ENCODE data around the gene RELL2. TPM values are rescaled to one million over a fixed set of nuclear protein-coding genes. Genes with fewer than 3 reads are reported as not detected.
"Not testable (repeated sequence)": the region's sequence is repeated elsewhere in the genome, so short reads cannot be mapped to it uniquely, and the experiment has no call there.

RELL2 gene
- total RNA-seq, 1 donor from 2014 or later, result 5.6 TPM

DNA sequence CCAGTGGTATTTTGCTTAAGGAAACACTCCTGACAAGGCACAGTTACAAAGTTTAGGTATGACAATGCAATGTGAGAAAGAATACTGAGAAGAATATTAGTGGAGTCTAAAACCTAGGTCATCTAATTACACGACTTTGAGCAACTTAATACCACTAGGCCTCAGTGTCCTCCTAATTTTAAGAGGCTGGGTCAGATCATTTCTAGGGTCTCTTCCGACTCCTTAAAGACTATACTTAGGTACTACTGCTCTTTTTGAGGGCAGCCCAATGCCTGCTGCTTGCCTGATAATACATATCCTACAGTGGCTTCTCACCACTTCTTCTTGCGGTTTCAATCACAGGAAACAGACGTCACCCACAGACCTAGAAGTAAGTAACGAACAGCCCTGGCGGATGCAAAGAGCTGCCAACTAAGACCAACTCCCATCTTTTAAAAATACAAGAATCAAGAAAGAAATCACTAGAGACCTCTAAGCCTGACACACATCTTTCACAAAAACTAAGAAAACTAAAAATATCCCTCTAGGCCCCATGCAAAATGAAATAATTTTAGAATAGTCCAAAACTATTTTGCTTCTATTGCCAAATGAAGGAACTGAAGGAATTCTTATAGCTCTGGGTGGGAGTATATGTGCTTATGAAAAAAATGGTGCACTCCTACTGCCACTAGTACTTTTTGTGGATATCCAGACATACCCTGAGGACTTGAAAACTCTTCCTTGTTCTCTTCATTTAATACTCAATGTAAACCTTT, 31.1 kb upstream of the RELL2 start:
- H3K4me3 ChIP-seq, result no peak overlapping the region
- DNase-seq (ENCODE audit: extremely low spot score in 2 of 2), result no peak
- H3K9me3 ChIP-seq, result no peaks in the 10 kb centered on the region
- no peaks in the 10 kb centered on the region for H3K36me3 ChIP-seq
- H3K27me3 ChIP-seq, result no peaks in the 10 kb centered on the region
- intact Hi-C loops (cut with DNase I), result no loop called here
- peak overlapping the region; percentile 62 for H3K27ac ChIP-seq
- H3K4me1 ChIP-seq, result peaks cover 47% of the 10 kb centered on the region
- TF ChIP-seq POLR2AphosphoS5 (IDR thresholded peaks at IDR 0.05; ENCODE audit: insufficient read depth in 1 of 2, low read depth in 1 of 2) (no peak), POLR2A (IDR thresholded peaks at IDR 0.05) (no peak)

DNA sequence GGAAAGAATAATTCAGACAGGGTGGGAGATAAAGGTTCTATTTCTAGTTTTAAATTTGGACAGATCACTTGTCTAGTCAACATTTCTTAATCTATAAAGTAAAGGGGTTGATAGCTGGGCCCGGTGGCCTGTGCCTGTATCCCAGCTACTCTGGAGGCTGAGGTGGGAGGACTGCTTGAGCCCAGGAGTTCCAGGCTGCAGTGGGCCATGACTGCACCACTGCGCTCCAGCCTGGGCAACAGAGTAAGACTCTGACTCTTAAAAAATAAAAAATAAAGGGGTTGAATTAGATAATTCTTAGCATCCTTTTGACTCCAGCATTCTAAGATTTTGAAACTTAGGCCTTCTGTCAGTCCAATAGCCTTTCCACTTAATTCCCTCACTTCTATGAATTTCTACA, 28.8 kb upstream of the RELL2 start:
- Histone ChIP-seq H3K4me3 (no peak overlapping the region), H3K27me3 (no peaks in the 10 kb centered on the region), H3K36me3 (no peaks in the 10 kb centered on the region), H3K27ac (no peak overlapping the region), H3K9me3 (no peaks in the 10 kb centered on the region), H3K4me1 (peaks cover 37% of the 10 kb centered on the region)
- DNase-seq (ENCODE audit: extremely low spot score in 2 of 2), result no peak
- intact Hi-C loops (cut with DNase I), result no loop called here
- TF ChIP-seq POLR2AphosphoS5 (IDR thresholded peaks at IDR 0.05; ENCODE audit: insufficient read depth in 1 of 2, low read depth in 1 of 2) (no peak), POLR2A (IDR thresholded peaks at IDR 0.05) (no peak)
- TF ChIP-seq, protein P1, sequence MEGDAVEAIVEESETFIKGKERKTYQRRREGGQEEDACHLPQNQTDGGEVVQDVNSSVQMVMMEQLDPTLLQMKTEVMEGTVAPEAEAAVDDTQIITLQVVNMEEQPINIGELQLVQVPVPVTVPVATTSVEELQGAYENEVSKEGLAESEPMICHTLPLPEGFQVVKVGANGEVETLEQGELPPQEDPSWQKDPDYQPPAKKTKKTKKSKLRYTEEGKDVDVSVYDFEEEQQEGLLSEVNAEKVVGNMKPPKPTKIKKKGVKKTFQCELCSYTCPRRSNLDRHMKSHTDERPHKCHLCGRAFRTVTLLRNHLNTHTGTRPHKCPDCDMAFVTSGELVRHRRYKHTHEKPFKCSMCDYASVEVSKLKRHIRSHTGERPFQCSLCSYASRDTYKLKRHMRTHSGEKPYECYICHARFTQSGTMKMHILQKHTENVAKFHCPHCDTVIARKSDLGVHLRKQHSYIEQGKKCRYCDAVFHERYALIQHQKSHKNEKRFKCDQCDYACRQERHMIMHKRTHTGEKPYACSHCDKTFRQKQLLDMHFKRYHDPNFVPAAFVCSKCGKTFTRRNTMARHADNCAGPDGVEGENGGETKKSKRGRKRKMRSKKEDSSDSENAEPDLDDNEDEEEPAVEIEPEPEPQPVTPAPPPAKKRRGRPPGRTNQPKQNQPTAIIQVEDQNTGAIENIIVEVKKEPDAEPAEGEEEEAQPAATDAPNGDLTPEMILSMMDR (IDR thresholded peaks at IDR 0.05), result no peak

DNA sequence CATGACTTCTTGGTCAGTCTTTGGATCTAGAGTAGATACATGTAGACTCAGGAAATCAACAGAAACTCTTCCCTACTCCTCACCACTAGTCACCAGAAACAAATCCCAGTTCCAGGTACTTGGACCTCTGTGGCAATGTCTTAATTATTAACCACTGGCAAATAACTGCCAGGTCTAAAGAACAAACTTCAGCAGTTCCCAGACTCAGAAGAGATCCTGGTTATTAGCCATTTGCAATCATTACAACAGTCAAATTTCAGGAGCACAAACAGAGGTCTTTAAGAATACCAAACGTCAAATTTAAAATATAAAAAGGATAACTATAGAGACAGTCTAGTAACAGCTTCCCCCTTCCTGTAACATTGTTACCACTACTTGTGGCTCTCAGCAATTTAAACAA, 28.2 kb upstream of the RELL2 start:
- no peaks in the 10 kb centered on the region for H3K9me3 ChIP-seq
- TF ChIP-seq POLR2AphosphoS5 (IDR thresholded peaks at IDR 0.05; ENCODE audit: insufficient read depth in 1 of 2, low read depth in 1 of 2), result no peak
- TF ChIP-seq, protein P1 (IDR thresholded peaks at IDR 0.05), result no peak
- no peak overlapping the region for H3K27ac ChIP-seq
- DNase-seq (ENCODE audit: extremely low spot score in 2 of 2), result no peak
- H3K27me3 ChIP-seq, result no peaks in the 10 kb centered on the region
- H3K36me3 ChIP-seq, result no peaks in the 10 kb centered on the region
- H3K4me3 ChIP-seq, result no peak overlapping the region
- intact Hi-C loops (cut with DNase I), result no loop called here
- peaks cover 35% of the 10 kb centered on the region for H3K4me1 ChIP-seq

DNA sequence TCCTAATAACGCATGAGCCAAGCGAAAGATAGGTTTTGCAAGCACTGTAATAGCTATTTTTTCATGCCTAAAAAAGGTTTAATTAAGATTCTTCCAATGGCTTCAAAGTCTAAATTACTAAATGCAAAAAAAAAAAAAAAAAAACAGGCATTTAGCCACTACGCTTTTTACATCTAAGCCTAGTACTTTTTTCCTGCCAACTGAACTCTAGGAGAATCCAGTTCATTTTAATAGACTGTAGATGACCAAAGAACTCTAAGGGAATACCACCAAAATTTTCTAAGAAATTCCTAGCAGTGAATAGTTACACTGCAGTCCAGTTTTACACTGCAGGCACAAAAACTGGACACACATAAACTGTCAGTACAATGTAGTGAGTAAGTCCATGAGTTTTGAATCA, 27.8 kb upstream of the RELL2 start:
- H3K36me3 ChIP-seq, result no peaks in the 10 kb centered on the region
- H3K9me3 ChIP-seq, result no peaks in the 10 kb centered on the region
- no peak overlapping the region for H3K27ac ChIP-seq
- H3K27me3 ChIP-seq, result no peaks in the 10 kb centered on the region
- no peak overlapping the region for H3K4me3 ChIP-seq
- H3K4me1 ChIP-seq, result peaks cover 31% of the 10 kb centered on the region
- no peak for TF ChIP-seq POLR2AphosphoS5 (IDR thresholded peaks at IDR 0.05; ENCODE audit: insufficient read depth in 1 of 2, low read depth in 1 of 2)
- TF ChIP-seq POLR2A (IDR thresholded peaks at IDR 0.05), result no peak
- TF ChIP-seq, protein P1 (IDR thresholded peaks at IDR 0.05), result no peak
- intact Hi-C loops (cut with DNase I), result no loop called here
- DNase-seq (ENCODE audit: extremely low spot score in 2 of 2), result no peak

DNA sequence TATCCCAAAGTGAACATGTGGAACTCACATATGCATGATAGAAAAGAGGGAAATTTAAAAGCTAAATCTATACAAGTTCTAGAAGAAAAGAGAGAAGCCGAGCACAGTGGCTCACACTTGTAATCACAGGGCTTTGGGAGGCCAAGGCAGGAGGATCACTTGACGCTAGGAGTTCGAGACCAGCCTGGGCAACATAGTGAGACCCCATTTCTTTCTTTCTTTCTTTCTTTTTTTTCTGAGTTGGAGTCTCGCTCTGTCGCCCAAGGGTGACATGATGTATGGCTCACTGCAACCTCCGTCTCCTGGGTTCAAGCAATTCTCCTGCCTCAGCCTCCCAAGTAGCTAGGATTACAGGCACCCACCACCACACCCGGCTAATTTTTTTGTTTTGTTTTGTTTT, 26.9 kb upstream of the RELL2 start:
- H3K27ac ChIP-seq; intact Hi-C loops (cut with DNase I); DNase-seq (ENCODE audit: extremely low spot score in 2 of 2); H3K4me3 ChIP-seq; H3K9me3 ChIP-seq; H3K27me3 ChIP-seq; H3K36me3 ChIP-seq: not testable (repeated sequence)
- H3K4me1 ChIP-seq, result peaks cover 22% of the 10 kb centered on the region

DNA sequence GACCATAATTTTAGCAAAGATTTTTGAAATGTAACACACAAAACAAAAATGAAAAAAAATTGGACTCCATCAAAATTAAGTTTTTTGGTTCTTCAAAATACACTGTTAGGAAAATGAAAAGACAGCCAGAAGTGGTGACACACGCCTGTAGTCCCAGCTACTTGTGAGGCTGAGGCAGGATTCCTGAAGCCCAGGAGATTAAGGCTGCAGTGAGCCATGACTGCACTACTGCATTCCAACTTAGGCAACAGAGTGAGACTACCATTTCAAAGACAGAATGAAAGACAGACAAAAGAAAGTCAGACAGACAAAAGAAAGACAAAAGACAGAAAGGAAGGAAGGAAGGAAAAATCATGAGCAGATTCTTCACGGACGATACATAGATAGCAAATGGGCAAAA, 25.5 kb upstream of the RELL2 start:
- DNase-seq (ENCODE audit: extremely low spot score in 2 of 2), result no peak
- Histone ChIP-seq H3K27ac (no peak overlapping the region), H3K4me1 (peaks cover 14% of the 10 kb centered on the region), H3K4me3 (no peak overlapping the region), H3K27me3 (no peaks in the 10 kb centered on the region), H3K9me3 (no peaks in the 10 kb centered on the region), H3K36me3 (no peaks in the 10 kb centered on the region)
- intact Hi-C loops (cut with DNase I), result no loop called here
- TF ChIP-seq POLR2A (IDR thresholded peaks at IDR 0.05) (no peak), POLR2AphosphoS5 (IDR thresholded peaks at IDR 0.05; ENCODE audit: insufficient read depth in 1 of 2, low read depth in 1 of 2) (no peak)
- TF ChIP-seq, protein P1 (IDR thresholded peaks at IDR 0.05), result no peak

Data from vagina (tissue), 2 donors.